NCI-H2107 treated with DMSO at 0.1 percent for 48 hours (cell line): ENCODE results near the gene PPFIA2.

Source experiments
- DNase-seq: peaks from one replicate; lab custom pipeline; 2025; ENCODE audit not compliant: unreplicated experiment; lab: John Stamatoyannopoulos, UW

The PPFIA2 gene

DNA sequence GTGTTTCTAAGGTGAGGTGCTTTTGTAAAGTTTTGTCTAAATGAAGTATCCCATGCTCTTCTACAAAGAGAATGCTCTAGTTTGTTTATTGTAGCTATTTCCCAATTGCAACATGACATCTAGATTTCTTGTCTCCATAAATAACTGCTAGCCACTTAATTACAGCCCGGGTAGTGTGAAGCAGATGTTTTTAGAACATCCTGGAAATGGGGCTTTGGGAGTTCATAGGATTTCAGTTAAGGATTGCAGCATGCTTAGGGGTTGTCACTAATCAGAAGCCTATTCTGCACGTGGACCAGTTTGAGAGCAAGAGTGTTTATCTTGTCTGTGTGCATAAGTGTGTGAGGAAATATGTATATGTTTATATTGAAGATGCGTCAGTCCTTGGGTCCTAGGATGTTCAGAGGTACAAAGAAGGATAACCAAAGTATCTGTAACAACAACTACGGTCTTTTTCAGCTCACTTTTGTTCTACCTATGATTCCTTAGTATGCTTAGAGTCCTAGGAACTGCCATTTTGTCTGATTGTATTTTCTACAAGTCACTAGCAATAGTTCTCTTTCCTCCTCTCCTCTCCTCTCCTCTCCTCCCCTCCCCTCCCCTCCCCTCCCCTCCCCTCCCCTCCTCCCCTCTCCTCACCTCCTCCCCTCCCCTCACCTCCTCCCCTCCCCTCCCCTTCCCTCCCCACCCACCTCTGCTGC lies 546.0 kb downstream of the PPFIA2 start:
- no peak for DNase-seq

DNA sequence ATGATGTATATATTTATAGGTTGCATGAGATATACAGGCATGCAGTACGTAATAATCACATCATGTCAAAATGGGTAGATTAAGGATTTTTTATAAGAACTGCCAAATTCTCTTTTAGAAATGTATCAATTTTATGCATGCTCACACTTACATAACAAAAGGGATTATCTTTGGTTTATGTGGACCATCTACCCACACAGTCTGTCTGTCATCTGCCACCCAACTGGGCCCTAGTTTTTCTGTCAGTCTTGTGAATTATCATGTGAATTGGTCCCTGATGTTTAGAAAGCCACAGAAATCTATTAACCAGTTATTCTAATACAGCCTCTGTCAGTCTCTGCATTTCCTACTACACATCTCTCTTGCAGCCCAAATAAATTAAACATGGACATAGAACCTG lies 547.8 kb downstream of the PPFIA2 start:
- DNase-seq = no peak

DNA sequence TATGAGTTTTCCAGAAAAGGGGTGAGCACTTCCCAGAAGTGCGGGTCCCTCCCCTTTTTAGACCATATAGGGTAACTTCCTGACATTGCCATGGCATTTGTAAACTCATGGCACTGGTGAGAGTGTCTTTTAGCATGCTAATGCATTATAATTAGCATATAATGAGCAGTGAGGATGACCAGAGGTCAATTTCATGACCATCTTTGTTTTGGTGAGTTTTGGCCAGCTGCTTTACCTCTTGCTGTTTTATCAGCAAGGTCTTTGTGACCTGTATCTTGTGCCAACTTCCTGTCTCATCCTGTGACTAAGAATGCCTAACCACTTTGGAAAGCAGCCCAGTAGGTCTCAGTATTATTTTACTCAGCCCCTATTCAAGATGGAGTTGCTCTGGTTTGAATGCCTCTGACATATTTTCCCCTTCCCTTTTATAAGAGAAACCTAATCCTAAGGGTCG lies 549.4 kb downstream of the PPFIA2 start:
- peak; percentile 35 for DNase-seq

DNA sequence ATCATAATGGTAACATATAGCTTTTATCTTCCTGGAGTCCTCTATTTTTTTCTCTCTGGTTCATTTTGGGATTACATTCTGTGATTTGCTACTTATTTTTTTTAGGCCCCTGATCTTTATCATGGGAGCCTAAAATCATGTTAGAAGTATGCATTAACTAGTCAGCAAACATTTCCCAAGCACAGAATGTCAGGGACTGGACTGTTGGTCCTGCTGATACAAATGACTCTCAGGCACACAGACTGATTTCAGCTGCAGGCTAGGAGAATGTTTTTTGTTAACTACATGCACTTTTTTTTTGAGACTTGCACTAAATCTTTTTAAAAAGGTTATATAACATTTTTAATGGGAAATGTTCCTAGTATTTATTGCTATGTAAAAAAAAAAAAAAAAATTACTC lies 550.1 kb downstream of the PPFIA2 start:
- DNase-seq = no peak

DNA sequence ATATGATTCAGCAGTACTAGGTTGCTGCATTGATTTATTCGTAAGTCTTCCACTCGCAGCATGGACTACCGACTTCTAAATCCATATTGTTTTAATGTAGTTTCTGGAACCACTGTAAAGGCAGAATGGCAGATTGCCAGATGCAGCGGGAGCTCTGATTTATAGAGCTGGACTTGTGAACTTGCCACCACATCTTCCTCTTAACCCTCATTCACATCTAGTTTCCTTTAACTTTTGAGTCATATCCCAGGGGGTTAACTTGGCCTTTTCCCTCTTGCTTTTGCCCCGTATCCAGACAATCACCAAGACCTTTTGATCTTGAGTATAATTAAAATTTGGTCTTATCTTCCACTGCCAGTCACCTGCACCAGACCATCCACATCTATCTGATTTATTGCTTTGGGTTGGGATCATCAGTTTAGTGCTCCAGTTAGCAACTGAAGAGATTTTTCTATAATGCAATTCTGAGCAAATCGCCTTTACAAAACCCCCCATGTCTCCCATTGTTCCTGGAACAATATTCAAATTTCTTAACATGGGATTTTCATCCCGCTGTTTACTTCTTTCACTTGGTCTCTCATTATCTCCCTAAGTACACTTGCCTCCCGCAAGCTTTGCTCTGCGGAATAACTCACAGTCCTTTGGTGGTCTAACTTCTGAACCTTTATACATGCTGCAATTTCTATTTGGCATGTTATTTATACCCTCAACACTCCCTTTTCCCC lies 550.8 kb downstream of the PPFIA2 start:
- DNase-seq = no peak
